NB4 (cell line): ENCODE results near the gene ZC3HAV1L.

Experiments used
- CTCF ChIP-seq: IDR thresholded peaks from one replicate; pipeline ENCODE4 v1.5.1; 2012; ENCODE audit warnings: low read depth, low read length
- MAX ChIP-seq: IDR thresholded peaks from 2 replicates; pipeline ENCODE4 v1.6.1; 2011; ENCODE audit warnings: low read depth, low read length
- MYC ChIP-seq: IDR thresholded peaks from 2 replicates; pipeline ENCODE4 v1.6.1; 2011; ENCODE audit warnings: low read depth, low read length
- POLR2A ChIP-seq: IDR thresholded peaks from 2 replicates; pipeline ENCODE4 v1.6.1; 2011; ENCODE audit warnings: mild to moderate bottlenecking; ENCODE audit not compliant: insufficient read length; ENCODE audit errors: extremely low read depth

- TF ChIP-seq POLR2A (no peak), CTCF (no peak), MAX (no peak), MYC (no peak)
These were observed 12.1 kb upstream of the ZC3HAV1L start for GRCh38 chr7:139047970-139048369.
